Left forelimb (tissue), 1 donor: ENCODE results near the gene RNH1.
"Not testable (repeated sequence)": the region's sequence is repeated elsewhere in the genome, so short reads cannot be mapped to it uniquely, and the experiment has no call there.

Experiments
- DNase-seq: peaks from one replicate; pipeline ENCODE4 v3.0.0-alpha.2; 2018; ENCODE audit warnings: low spot score

The RNH1 gene

GRCh38 chr11:476416-476815 lies 30.6 kb downstream of the RNH1 start:
- DNase-seq = no peak

GRCh38 chr11:475941-476340 lies 31.1 kb downstream of the RNH1 start:
- DNase-seq = no peak

GRCh38 chr11:474914-475506 lies 32.0 kb downstream of the RNH1 start:
- no peak for DNase-seq

- DNase-seq = no peak
Measured at GRCh38 chr11:473962-474785, 32.9 kb downstream of the RNH1 start.

- DNase-seq = no peak
Measured at GRCh38 chr11:473415-473814, 33.6 kb downstream of the RNH1 start.

GRCh38 chr11:472816-473215 lies 34.2 kb downstream of the RNH1 start:
- no peak for DNase-seq

GRCh38 chr11:472272-472671 lies 34.8 kb downstream of the RNH1 start:
- no peak for DNase-seq

- no peak for DNase-seq
Measured at GRCh38 chr11:471468-472145, 35.4 kb downstream of the RNH1 start.

GRCh38 chr11:469684-470560 lies 37.1 kb downstream of the RNH1 start:
- no peak for DNase-seq

GRCh38 chr11:469026-469683 lies 37.9 kb downstream of the RNH1 start:
- not testable (repeated sequence) for DNase-seq

- DNase-seq = no peak
Measured at GRCh38 chr11:468493-468892, 38.5 kb downstream of the RNH1 start.

GRCh38 chr11:468036-468435 lies 39.0 kb downstream of the RNH1 start:
- DNase-seq = no peak

GRCh38 chr11:465896-466530 lies 41.0 kb downstream of the RNH1 start:
- DNase-seq = no peak

GRCh38 chr11:464316-464715 lies 42.7 kb downstream of the RNH1 start:
- DNase-seq = no peak

GRCh38 chr11:462107-462890 lies 44.7 kb downstream of the RNH1 start:
- no peak for DNase-seq

- DNase-seq = no peak
Measured at GRCh38 chr11:461626-462025, 45.4 kb downstream of the RNH1 start.

- DNase-seq = no peak
Measured at GRCh38 chr11:460331-461199, 46.5 kb downstream of the RNH1 start.

- DNase-seq = no peak
Measured at GRCh38 chr11:459511-460220, 47.4 kb downstream of the RNH1 start.
